ENCODE results near the gene ADARB2.
"Not testable (repeated sequence)": the region's sequence is repeated elsewhere in the genome, so short reads cannot be mapped to it uniquely, and the experiment has no call there.

The ADARB2 gene

DNA sequence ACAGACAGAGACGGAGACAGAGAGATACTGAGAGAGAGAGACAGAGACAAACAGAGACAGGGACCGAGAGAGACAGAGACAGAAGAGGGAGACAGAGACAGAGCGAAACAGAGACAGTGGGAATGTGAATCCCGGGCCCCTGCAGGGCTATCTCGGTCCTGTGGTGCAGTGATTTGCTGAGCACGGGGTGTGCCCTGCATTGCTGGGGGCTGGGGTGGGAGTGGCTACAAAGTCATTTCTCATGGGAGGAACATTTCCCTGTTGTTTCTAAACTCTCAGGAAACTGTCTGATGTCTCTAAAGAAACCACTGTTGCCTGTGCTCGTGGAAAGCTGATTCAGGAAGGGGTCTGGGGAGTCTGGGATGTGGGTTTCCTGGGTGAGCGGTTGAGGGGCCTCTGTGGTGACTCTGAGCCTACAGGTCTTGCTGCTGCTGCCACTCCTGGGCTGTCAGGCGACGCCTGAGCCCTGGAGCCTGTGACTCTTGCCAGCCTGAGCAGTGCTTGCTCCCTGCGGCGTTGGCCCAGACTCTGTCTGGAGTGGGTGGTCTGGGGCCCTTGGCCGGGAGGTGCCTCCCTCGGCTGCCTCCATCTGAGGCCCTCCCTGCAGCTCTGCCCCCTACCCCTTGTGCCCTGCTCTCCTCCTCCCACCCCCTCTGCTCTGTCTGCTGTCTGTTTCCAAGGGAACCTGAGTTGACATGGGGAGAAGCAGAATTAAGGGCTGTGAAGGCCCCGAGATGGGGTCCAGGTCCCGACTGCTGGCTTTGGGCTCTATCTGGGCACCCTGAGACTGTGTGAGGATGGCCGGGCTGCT, 389.2 kb downstream of the ADARB2 start:
- DNase-seq (ENCODE audit: low spot score): no peak

DNA sequence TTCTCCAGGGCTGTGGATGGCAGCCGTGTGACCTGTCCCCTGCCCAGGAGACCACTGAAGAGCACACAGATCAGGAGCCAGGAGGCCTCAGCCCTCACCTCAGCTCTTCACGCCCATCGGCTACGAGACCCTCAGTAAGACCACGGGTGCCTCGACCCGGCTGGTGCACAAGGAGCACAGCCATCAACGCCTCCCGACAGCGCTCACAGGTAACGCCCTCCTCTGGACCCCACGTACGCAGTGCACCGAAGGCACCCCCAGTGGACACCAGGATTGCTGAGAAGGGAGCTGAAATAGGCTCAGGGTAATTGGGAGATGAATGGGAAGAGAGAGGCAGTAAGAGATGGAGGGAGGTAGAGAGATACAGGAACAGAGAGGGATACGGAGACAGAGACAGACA, 389.8 kb downstream of the ADARB2 start:
- DNase-seq (ENCODE audit: low spot score): no peak

DNA sequence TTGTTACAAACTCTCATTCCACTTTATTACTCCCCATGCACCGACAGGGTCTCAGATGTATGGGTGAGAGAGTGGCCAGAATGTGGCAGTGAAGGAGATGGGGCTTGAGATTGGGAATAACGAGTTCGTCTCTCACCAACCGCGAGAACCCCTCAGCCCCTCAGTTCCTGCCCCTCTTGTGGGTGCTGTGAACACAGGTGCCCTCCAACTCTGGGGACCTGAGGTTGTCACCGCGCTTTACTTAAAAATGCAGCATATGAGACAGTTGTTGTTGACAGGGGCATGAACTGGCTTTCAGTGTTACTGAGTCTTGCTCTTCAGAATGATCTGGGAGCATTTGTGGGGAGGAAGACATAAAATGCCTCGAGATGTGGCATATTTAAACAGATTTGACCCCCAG, 391.1 kb downstream of the ADARB2 start:
- no peak for DNase-seq (ENCODE audit: low spot score)

DNA sequence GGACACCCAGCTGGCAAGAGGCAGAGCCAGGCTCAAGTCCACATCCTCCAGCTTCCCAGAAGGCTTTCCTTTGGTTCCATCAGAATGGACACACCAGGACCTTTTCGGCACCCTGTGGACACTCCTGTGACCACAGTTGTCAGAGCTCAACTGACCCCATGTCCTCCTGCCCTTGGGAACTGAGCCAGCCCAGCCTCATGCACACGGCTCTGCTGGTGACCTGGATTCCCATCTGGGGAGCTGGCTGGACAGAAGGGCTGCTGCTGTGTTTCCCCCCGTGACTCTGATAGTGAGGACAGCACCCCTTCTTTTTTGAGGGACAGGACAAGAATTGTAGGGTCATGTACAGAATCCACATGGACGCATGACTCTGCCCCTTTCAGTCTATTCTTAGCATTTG, 392.0 kb downstream of the ADARB2 start:
- DNase-seq (ENCODE audit: low spot score): no peak

DNA sequence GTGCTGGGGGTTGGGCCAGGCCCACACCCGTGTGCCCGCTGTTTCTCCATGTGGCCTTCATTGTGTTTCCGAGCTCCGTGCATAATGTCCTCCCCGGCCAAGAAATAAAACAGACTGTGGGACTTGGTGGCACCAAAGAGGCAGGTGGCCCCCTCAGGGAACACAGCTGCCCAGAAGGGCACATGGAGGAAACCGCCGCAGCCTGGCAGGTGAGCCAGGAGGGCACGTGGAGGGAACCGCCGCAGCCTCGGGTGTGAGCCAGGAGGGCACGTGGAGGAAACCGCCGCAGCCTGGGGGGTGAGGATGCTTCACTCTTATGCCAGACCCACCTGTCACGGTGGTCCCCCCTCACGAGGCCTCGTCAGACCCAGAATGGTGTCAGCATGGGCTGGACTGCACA, 392.5 kb downstream of the ADARB2 start:
- no peak for DNase-seq (ENCODE audit: low spot score)

DNA sequence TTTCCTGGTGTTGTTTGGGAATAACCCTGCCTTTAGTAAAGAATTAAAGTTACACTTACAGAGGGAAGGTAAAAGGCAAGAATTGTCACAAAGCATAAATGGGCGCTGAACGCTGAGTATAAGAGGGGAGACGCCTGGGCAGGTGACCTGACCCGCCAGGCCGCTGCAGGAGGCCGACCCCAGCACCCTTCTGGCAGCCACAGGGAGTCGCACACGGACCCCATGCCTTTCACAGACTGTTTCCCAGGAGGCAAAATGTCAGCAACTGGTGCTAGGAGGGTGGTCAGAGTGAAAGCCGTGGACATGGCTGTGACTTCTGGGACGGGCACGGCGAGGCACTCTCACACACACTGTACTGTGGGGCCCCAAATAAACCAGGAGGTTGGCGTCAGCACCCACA, 392.9 kb downstream of the ADARB2 start:
- DNase-seq (ENCODE audit: low spot score): no peak

DNA sequence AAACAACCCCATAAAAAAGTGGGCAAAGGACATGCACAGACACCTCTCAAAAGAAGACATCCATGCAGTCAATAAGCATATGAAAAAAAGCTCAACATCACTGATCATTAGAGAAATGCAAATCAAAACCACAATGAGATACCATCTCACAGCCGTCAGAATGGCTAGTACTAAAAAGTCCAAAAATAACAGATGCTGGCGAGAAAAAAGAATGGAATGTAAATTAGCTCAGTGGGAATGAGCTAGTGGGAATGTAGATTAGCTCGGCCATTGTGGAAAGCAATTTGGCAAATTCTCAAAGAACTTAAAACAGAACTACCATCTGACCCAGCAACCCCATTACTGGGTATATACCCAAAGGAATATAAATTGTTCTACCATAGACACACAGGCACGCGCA, 394.1 kb downstream of the ADARB2 start:
- DNase-seq (ENCODE audit: low spot score): no peak

DNA sequence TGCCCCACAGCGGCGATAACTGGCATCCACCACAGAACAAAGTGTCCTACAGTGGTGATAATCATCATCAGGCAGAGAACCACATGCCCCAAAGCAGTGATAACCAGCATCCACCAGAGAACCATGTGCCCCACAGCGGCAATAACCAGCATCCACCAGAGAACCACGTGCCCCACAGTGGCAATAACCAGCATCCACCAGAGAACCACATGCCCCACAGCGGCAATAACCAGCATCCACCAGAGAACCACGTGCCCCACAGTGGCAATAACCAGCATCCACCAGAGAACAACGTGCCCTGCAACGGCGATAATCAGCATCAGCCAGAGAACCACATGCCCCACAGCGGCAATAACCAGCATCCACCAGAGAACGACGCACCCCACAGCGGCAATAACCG, 396.3 kb downstream of the ADARB2 start:
- not testable (repeated sequence) for DNase-seq (ENCODE audit: low spot score)

DNA sequence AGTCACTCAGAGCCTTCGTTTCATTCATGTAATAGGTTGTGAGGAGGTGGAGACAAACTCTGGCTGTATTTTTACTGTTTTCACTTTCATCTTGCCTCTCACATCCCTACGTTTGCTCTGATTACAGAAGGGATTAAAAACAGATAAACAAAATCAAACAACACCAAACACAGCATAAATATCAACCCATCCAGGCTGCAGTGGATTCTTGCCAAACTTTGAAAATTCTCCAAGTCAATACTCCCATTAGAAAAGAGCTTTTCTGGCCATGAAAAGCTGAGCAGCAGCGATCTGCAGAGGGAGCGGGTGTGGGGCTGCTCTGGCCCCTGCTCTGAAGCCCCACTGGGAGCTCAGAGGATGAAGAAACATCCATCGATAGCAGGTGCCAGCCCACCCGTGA, 397.9 kb downstream of the ADARB2 start:
- DNase-seq (ENCODE audit: low spot score): no peak

DNA sequence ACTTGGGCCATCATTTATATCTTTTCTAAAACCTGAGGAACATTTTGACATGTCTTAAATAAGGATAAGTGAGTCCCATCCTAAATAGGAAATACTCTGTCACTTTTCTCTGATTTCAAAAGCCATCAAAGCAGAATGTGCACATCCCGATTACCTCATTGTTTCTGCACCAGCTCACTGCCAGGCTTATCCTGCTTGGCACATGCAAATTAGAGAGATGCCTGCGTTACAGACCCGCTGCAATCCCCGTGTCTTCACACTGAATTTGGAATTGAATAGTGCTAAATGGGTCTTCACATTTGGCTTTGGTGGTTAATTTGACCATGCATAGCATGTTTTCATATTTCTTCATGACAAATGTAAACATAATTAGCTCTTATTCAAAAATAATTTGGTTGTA, 401.7 kb downstream of the ADARB2 start:
- DNase-seq (ENCODE audit: low spot score): no peak

DNA sequence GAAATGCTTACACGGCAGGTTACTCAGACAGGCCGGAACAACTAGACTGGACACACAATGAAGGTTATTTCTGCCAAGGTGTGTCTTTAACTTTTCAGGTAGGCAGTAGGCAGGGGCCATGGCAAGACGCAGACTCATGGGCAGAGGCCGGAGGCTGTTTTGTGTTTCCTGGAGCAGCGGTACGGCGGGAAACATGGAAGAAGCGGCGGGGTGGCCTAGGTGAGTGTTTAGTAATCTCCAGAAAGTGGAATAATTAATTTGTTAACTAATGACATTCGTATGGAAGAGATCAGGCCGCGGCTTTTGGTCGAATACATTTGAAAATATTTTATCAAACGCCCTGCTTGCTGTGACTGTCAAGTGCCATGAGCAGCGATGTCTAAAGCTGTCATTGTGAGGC, 403.3 kb downstream of the ADARB2 start:
- DNase-seq (ENCODE audit: low spot score): no peak

DNA sequence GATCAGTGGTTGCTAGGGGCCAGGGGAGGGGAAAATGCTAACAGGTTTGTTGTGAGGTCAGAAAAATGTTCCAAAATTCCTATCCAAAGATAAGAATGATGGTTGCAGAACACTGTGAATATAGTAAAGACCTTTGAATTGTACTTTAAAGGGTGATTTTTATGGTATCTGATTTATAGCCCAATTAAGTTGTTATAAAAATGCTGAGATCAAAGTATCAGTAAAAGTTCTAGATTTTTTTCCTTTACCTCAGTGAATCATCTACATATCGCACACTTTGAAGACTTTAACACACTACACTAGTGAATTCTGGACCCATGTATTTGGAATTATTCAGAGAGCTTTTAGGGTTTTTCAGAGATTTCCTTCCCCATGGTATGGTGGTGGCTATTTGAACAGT, 405.8 kb downstream of the ADARB2 start:
- no peak for DNase-seq (ENCODE audit: low spot score)

DNA sequence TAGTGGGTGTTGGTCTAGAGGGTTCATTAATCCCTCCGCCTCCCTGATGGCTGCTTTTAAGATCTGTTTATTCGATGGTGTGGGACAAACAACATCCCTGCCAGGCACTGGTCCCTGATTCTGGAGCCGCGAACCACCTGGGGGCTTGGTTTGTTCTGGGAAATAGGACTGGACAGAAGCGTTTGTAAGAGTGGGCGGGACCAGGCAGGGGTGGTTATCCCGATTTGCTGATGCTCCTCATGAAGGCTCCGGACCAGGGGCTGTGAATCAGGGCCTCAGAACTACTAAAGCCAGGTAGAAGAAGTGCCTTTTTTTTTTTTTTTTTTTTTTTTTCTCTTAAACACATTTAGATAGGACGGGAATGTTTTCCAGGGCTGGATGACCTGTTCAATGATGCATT, 407.7 kb downstream of the ADARB2 start:
- no peak for DNase-seq (ENCODE audit: low spot score)

DNA sequence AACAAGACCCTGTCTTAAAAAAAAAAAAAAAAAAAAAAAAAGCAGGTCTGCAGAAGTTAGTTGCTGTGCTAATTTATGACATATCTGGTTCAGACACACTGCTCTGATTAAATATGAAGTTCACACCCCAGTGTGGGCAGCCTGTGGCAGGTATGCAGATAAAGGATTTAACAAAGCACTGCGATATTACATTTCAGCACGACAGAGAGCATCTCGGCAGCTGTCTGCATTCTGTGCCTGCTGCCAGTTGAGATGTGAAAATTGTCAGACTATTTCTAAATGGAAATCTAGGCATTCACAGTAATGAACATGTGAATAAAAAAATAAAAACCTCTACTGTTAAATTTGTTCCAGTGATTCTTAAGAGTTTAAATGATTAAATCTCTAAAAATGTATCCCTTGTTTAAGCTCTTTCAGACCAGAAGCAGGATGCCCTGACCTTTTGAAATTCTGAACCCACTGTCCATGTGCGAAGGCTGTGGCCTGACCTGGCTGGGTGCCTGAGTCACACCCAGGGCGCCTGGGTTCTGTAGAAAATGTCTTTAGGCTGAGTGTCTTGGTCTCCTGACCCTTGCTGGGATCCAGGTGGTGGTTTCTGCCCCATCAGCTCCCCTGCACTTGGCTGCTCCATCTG, 408.2 kb downstream of the ADARB2 start:
- DNase-seq (ENCODE audit: low spot score): no peak

DNA sequence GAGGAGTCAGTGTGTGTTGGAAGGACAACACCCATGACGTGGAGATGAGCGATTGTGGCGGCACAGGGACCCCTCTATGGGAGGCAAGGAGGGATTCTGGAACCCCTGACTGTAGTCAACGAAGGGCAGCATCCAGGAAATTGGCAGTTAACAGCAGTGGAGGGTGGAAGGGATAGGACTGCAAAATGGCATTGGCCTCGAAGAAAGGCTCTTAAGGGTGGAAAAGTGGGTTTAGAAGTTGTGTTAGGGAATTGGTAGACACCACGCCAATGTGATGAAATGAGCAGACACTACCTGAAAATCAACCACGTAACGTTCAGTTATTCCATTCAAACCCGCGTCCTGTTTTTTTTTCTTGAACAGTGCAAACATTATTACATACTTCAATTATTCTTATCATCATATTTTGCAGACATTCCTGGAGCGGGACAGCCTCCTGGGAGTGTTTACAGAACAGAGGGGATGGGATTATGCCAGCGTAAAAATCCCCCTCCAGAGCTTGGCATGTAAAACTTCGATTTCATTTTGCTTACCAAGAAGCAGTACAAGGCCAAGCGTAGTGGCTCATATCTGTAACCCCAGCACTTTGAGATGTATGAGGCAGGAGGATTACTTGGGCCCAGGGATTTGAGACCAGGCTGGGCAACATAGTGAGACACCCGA, 409.0 kb downstream of the ADARB2 start:
- no peak for DNase-seq (ENCODE audit: low spot score)

DNA sequence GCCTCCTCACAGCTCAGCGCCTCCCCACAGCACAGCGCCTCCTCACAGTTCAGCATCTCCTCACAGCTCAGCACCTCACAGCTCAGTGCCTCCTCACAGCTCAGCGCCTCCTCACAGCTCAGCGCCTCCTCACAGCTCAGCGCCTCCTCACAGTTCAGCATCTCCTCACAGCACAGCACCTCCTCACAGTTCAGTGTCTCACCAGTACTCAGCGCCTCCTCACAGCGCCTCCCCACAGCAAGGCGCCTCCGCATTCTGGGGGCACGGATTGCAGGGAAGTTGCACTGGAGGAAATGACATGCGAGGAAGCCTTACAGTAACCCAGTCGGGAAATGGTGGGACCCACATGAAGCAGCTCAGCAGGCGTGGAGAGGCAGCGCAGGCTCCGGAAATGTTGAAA, 409.6 kb downstream of the ADARB2 start:
- DNase-seq (ENCODE audit: low spot score): no peak

DNA sequence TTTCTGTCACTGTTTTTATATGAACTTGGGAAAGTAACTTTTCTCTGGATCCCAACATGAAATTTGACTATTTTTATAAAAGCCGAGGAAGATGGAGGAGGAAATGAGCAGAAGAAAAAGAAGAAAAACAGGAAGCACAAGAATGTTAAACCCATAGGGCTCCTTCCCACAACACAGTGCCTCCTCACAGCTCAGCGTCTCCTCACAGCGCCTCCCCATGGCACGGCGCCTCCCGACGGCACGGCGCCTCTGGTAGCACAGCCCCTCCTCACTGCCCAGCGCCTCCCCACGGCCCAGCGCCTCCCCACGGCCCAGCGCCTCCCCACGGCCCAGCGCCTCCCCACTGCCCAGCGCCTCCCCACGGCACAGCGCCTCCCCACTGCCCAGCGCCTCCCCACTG, 410.8 kb downstream of the ADARB2 start:
- not testable (repeated sequence) for DNase-seq (ENCODE audit: low spot score)

DNA sequence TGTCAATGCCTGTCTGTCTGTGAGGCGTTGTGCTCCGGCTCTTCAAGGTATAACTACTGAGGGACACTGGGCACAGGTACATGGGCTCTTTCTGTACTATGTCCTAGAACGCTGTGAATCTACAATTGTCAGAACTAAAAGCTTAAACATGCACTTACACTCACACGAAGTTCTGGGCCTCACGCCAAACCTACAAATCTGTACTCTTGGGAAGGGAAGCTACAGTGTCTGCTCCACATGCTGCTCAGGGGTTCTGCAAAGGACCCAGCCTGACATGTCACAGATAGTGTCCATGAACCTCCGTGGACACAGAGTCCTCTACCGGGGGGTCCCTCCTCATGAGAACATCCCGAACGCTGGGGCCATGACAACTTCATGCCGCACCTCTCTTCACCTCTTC, 412.4 kb downstream of the ADARB2 start:
- no peak for DNase-seq (ENCODE audit: low spot score)

DNA sequence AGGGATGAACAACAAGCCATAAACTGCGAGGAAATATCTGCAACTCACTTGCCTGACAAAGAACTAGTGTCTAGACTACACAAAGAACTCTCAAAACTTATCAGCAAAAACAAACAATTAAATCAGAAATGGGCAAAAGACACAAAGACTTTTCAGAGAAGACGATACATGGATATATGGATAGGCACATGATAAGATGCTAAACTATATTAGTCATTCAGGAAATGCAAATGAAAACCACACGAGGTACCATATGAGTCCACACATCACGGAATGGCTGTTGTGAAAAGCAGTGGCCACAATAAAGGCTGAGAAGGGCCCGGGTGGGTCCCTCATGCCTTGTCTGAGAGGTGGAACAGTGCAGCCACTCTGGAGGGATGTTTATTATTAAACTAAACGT, 413.4 kb downstream of the ADARB2 start:
- DNase-seq (ENCODE audit: low spot score): no peak

DNA sequence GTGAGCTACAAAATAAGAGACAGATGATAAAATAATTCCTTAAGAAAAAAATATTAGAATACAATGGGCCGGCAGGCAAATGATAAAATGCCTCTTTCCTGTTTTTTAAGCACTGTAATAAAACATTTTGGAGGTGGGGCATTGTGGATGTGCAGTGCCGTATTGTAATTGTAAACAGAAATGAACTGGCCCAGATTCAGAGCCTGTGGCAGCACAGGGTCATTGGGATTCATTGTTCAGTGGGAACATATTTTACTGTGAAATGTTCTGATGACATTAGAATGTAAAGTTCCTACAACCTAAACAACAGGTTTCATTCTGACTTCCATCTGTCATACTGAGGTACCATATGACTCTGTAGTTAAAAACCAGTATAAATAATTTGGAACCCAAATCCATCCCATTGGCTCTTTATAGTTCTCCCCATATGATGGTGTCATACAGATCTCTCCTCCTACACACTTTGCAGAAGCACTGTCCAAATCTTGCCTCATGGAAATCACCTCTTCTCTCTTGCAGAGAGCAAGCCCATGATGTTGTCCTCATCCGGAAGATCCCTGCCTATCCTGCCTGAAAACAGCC, 416.5 kb downstream of the ADARB2 start:
- DNase-seq (ENCODE audit: low spot score): no peak

DNA sequence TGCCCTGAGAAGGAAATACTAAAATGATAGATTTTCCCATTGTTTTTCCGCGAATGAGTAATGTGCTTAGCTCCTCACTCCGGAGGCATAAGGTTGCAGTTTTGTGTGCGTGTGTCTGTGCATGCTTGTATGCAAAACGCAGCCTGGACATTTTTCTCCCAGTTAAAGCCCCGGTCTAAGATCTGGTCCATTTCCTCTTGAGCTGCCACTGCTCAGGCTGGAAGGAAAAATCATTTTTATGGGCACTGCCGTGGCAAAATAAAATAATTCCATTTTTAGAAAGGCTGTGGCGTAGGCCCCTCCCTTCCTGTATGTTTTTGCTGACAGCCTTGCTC, 420.5 kb downstream of the ADARB2 start:
- no peak for DNase-seq (ENCODE audit: low spot score)

DNA sequence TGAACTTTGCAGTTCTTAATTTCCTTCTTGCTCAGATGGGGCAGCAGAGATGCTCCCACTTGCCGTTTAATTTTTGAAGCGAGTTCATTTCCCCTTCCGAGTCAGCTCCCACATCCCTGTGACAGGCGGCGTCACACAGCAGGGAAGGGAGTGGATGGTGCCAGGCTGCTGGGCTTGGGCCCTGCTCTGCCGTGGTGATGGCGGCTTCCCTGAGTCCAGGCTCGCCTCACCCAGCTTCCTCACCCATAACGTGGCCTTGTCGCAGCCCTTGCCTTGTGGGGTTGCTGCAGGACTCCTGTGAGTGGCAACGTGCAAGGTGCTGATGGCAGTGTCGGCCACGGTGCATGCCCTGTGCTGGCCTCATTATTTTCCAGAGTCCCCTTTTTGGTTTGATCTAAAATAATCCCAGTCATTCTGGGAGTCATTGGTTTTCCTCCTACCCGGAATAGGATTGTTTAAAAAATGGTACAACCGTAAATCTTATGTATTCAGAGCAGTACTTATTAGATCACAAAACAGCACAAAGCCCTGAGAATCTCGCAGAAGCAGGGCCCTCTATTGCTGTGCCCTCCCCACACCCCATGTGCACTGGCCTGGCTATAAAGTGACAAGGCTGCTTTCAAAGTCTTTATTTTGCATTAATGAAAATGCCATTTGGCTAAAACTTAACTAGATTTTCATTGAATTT, 421.1 kb downstream of the ADARB2 start:
- DNase-seq (ENCODE audit: low spot score): no peak

DNA sequence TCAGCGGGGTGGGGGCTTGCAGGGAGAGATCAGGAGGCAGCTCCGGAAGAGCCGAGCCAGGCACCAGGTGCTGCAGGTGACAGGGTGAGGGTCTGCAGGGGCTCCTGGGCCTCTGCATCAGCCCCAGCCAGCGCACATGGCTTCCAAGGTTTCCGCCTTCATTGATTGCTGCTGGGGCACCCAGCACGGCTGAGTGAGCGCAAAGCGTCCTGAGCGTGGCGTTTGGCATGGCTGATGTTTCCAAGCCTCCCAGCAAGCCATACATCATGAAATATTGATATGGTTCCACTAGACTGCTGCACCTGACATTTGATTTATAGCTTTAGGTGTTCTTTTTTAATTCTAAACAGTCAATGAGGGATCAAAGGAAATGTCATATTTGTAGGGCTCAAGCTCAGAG, 422.1 kb downstream of the ADARB2 start:
- no peak for DNase-seq (ENCODE audit: low spot score)

Measured in CD4-positive, alpha-beta T cell treated with Interleukin-15 for 4 hours (primary cell).